ENCODE results near the gene THYN1.

THYN1 gene

DNA sequence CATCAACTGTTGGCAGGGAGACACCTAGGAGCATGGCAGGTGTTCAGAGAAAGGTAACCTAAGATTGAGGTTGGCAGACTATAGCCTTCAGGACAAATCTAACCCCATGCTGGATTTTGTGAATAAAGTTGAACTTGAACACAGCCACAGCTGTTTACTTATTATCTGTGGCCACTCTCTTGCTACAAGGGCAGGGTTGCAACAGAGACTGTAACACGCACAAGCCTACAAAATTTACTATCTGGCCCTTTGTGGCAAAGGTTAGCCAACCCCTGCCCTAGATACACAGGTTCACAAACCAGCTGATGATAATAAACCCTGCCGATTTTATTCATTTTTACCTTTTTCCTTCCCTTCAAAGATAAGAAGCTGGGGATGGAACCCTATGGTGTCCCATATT is 2.5 kb downstream of the THYN1 start:
- Histone ChIP-seq H3K27me3 (ENCODE audit: low read depth, low read length) (no peaks in the 10 kb centered on the region), H3K4me2 (ENCODE audit: low read length) (no peak overlapping the region), H3K4me1 (ENCODE audit: low read length) (peaks cover 10% of the 10 kb centered on the region), H3K9ac (ENCODE audit: low read length) (no peak overlapping the region), H4K20me1 (ENCODE audit: insufficient read depth, low read length) (no peaks in the 10 kb centered on the region), H3K4me3 (ENCODE audit: low read length) (no peak overlapping the region), H3K27ac (ENCODE audit: low read length) (no peak overlapping the region), H3K36me3 (replicated peaks; ENCODE audit: low read depth, low read length) (peaks cover 30% of the 10 kb centered on the region), H3K9me3 (ENCODE audit: insufficient read depth, low read length) (no peaks in the 10 kb centered on the region), H3K79me2 (ENCODE audit: low read length) (peaks cover 14% of the 10 kb centered on the region), H2AFZ (ENCODE audit: low read depth, low read length) (no peak overlapping the region)
- TF ChIP-seq EZH2phosphoT487 (IDR thresholded peaks at IDR 0.05; ENCODE audit: low read depth), result no peak
- TF ChIP-seq, protein P1, sequence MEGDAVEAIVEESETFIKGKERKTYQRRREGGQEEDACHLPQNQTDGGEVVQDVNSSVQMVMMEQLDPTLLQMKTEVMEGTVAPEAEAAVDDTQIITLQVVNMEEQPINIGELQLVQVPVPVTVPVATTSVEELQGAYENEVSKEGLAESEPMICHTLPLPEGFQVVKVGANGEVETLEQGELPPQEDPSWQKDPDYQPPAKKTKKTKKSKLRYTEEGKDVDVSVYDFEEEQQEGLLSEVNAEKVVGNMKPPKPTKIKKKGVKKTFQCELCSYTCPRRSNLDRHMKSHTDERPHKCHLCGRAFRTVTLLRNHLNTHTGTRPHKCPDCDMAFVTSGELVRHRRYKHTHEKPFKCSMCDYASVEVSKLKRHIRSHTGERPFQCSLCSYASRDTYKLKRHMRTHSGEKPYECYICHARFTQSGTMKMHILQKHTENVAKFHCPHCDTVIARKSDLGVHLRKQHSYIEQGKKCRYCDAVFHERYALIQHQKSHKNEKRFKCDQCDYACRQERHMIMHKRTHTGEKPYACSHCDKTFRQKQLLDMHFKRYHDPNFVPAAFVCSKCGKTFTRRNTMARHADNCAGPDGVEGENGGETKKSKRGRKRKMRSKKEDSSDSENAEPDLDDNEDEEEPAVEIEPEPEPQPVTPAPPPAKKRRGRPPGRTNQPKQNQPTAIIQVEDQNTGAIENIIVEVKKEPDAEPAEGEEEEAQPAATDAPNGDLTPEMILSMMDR (IDR thresholded peaks at IDR 0.05; ENCODE audit: low read depth, low read length), result no peak

DNA sequence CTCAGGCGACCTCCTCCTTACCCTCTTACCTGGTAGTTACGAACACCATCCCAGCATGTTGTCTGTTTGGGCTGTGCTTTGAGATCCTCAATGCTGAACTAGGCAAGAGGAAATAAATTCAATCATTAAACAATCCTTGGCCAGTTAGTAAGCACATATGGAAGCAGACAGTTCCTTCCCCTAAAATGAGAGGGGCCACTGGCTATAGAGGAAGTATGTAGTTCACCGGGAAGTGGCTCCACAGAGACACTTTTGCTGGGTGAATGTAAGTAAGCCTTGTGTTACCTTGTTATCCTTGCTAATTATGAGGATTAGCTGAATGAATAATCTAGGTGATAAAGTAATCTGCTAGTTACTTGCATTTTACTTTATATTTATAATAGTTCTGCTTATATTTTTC is 2.9 kb downstream of the THYN1 start:
- no peak for TF ChIP-seq EZH2phosphoT487 (IDR thresholded peaks at IDR 0.05; ENCODE audit: low read depth)
- TF ChIP-seq, protein P1 (IDR thresholded peaks at IDR 0.05; ENCODE audit: low read depth, low read length), result no peak
- Histone ChIP-seq H3K27me3 (ENCODE audit: low read depth, low read length) (no peaks in the 10 kb centered on the region), H3K4me2 (ENCODE audit: low read length) (no peak overlapping the region), H4K20me1 (ENCODE audit: insufficient read depth, low read length) (no peaks in the 10 kb centered on the region), H2AFZ (ENCODE audit: low read depth, low read length) (no peak overlapping the region), H3K9me3 (ENCODE audit: insufficient read depth, low read length) (no peaks in the 10 kb centered on the region), H3K4me1 (ENCODE audit: low read length) (peaks cover 10% of the 10 kb centered on the region), H3K4me3 (ENCODE audit: low read length) (no peak overlapping the region), H3K79me2 (ENCODE audit: low read length) (peaks cover 14% of the 10 kb centered on the region), H3K9ac (ENCODE audit: low read length) (no peak overlapping the region), H3K36me3 (replicated peaks; ENCODE audit: low read depth, low read length) (peaks cover 30% of the 10 kb centered on the region), H3K27ac (ENCODE audit: low read length) (no peak overlapping the region)

- no peak overlapping the region for H3K27ac ChIP-seq (ENCODE audit: low read length)
- H3K4me1 ChIP-seq (ENCODE audit: low read length), result peaks cover 6% of the 10 kb centered on the region; the same call in 1 of the 2 replicates
- H3K9ac ChIP-seq (ENCODE audit: low read length), result no peak overlapping the region
- H3K4me2 ChIP-seq (ENCODE audit: low read length), result no peak overlapping the region
- H4K20me1 ChIP-seq (ENCODE audit: insufficient read depth, low read length), result no peaks in the 10 kb centered on the region
- peaks cover 11% of the 10 kb centered on the region for H3K79me2 ChIP-seq (ENCODE audit: low read length)
- H2AFZ ChIP-seq (ENCODE audit: low read depth, low read length), result no peak overlapping the region
- TF ChIP-seq EZH2phosphoT487 (IDR thresholded peaks at IDR 0.05; ENCODE audit: low read depth), result no peak
- TF ChIP-seq, protein P1 (IDR thresholded peaks at IDR 0.05; ENCODE audit: low read depth, low read length), result no peak
- peaks cover 34% of the 10 kb centered on the region for H3K36me3 ChIP-seq (replicated peaks; ENCODE audit: low read depth, low read length)
- H3K9me3 ChIP-seq (ENCODE audit: insufficient read depth, low read length), result no peaks in the 10 kb centered on the region
- no peak overlapping the region for H3K4me3 ChIP-seq (ENCODE audit: low read length)
- no peaks in the 10 kb centered on the region for H3K27me3 ChIP-seq (ENCODE audit: low read depth, low read length)
Observed at GRCh38 chr11:134248910-134249480, 4.2 kb downstream of the THYN1 start.

- no peak overlapping the region for H3K4me3 ChIP-seq (ENCODE audit: low read length)
- no peaks in the 10 kb centered on the region for H3K4me1 ChIP-seq (ENCODE audit: low read length)
Observed at GRCh38 chr11:134246678-134247077, 6.5 kb downstream of the THYN1 start.

More at GRCh38 chr11:134246678-134247077, 6.5 kb downstream of the THYN1 start:
- Histone ChIP-seq H2AFZ (ENCODE audit: low read depth, low read length) (no peak overlapping the region), H3K4me2 (ENCODE audit: low read length) (no peak overlapping the region), H3K27ac (ENCODE audit: low read length) (no peak overlapping the region), H3K9ac (ENCODE audit: low read length) (no peak overlapping the region), H3K79me2 (ENCODE audit: low read length) (no peaks in the 10 kb centered on the region), H3K27me3 (ENCODE audit: low read depth, low read length) (no peaks in the 10 kb centered on the region), H3K36me3 (replicated peaks; ENCODE audit: low read depth, low read length) (peaks cover 40% of the 10 kb centered on the region), H3K9me3 (ENCODE audit: insufficient read depth, low read length) (no peaks in the 10 kb centered on the region), H4K20me1 (ENCODE audit: insufficient read depth, low read length) (no peaks in the 10 kb centered on the region)
- TF ChIP-seq EZH2phosphoT487 (IDR thresholded peaks at IDR 0.05; ENCODE audit: low read depth), result no peak
- TF ChIP-seq, protein P1 (IDR thresholded peaks at IDR 0.05; ENCODE audit: low read depth, low read length), result no peak
